SKM-1 (cell line): Measurements from ENCODE around the gene XBP1.
"Not testable (repeated sequence)": the region's sequence is repeated elsewhere in the genome, so short reads cannot be mapped to it uniquely, and the experiment has no call there.

Experiments
- DNase-seq: peaks from one replicate; lab custom pipeline; 2025; ENCODE audit not compliant: unreplicated experiment; lab: John Stamatoyannopoulos, UW

The XBP1 gene

DNA sequence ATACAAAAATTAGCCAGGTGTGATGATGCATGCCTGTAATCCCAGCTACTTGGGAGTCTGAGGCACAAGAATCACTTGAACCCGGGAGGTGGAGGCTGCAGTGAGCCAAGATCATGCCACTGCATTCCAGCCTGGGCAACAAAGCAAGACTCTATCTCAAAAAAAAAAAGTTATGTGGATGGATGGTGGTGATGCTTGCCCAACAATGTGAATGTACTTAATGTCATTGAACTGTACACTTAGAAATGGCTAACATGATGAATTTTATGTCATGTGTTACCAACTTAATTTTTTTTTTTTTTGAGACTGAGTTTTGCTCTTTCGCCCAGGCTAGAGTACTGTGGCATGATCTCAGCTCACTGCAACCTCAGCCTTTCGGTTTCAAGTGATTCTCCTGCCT, 45.9 kb downstream of the XBP1 start:
- not testable (repeated sequence) for DNase-seq

DNA sequence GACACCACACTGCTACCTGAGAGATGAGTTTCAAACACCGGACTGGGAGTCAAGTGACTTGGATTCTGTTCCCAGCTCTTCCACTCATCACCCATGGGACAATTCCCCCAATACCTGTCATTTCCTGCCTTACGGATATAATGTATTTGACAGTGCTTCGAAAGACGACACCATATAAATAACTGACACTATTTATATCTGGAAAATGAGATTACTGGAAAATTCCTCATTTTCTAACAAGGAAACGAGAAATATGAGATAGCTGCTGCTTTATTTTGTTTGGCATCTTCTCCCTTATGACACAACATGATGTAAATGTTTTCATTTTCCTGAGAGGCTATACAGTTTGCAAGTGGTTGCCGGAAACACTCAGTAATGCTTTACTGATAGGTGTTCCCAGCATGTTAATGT, 49.9 kb downstream of the XBP1 start:
- no peak for DNase-seq
